Stimulated activated CD8-positive, alpha-beta memory T cell treated with anti-CD3 and anti-CD28 coated beads, Interleukin-4, amount 100 ng/mL, for 1 hour (primary cell): ENCODE results near the gene MELK.

Experiments used
- DNase-seq, 2 donors: peaks; one replicate each; pipeline ENCODE4 v3.0.0-alpha.2; 2020; ENCODE audit warnings: low read depth in 2 of 2, low spot score in 1 of 2

Gene MELK

DNA sequence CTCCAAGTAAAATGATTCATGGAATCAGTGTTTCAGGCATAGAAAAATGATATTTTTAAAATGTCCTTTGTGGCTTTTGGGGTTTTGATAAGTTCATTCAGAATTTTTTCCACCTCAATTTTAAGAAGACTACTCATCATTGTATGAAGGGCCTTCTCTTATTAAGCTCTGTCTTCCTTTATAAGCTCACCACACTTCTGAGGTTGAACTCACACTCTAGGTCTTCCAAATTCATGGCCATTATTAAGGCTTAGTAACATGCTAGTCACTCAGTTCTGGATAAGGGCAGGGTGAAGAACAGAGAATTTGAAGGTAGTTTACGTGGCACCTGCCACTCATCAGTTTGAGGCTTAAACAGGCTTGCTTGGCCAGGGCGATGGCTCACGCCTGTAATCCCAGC, 4.2 kb downstream of the MELK start:
- DNase-seq: no peak

- no peak for DNase-seq
These were observed 12.1 kb downstream of the MELK start for GRCh38 chr9:36584620-36585460.

GRCh38 chr9:36590231-36590630, 17.5 kb downstream of the MELK start:
- no peak for DNase-seq

DNA sequence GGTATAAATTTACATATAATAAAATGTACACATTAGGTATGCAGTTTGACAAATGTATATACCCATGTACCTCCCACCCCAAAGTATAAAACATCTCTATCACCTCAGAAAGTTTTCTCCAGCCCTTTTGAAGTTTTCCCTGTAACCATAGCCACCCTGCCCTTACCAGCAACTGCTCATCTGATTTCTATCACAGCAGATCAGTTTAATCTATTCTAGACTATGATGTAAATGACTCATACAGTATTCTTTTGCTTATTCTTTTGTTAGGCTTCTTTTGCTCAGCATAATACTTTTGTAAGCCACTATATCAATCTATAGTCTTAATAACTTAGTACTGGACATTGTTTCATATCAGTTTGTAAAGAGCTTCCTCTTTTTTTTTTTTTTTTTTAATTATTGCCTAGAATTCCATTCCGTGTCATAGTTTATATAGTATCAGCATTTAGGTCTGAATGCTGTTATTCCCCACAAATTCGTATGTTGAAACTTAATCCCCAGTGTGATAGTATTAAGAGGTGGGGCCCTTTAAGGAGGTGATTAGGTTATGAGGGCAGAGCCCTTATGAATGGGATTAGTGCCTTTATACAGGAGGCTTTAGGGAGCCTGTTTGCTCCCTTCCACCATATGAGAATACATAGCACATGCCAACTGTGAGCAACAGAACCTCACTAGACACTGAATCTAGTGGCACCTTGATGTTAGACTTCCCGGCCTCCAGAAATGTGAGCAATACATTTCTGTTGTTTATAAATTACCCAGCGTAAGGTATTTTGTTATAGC, 20.3 kb downstream of the MELK start:
- DNase-seq: no peak

DNA sequence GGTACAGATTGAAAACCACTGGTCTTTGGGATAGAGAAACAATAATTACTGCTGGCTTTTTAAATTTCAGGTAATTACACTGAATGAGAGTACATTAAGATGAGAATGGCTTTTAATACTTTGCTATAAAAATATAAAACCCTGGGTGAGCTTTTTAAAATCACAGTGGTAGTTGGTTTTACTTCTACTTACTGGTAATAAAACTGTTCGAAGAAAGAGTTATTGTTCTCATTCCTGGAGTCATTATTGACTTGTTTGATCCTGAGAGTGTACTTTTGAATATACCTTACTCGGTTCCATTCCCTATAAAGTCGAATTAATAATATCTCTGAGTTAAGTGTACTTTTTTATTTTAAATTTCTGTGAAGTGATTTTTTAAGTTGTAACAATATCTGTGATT, 21.5 kb downstream of the MELK start:
- DNase-seq: no peak

- DNase-seq: no peak
These were observed 24.9 kb downstream of the MELK start for GRCh38 chr9:36597412-36598178.

DNA sequence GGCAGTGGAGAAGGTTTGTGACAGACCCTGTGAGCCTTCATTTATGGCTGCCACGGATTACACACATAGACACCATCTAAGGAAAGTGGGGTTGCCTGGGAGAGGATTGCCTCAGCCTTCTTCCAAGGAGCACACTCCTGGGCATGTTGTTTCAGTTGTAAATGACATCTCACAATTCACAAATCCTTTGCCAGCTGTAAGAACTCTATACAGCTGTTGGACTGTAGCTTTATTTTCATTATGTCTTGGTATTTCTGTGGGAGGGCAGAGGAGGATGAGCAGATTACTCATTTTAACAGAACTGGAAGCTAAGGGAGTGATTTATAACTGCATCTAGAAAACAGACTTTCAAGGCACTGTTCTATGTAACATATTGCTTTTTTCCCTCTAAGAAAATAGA, 25.6 kb downstream of the MELK start:
- no peak for DNase-seq

GRCh38 chr9:36603006-36603405, 30.3 kb downstream of the MELK start:
- DNase-seq: no peak

DNA sequence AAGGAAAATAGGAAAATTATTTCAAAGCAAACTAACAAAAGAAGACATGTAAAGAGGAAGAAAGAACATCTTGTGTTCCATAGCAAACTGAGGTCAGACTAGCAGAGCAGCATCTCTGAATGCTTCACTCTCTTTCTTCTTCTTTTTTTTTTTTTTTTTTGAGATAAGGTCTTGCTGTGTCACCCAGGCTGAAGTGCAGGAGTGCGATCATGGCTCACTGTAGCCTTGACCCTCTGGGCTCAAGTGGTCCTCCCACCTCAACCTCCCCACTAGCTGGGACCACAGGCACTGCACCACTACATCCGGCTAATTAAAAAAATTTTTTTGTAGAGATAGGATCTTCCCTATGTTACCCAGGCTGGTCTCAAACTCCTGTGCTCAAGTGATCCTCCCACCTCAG, 36.6 kb downstream of the MELK start:
- no peak for DNase-seq

- no peak for DNase-seq
These were observed 49.4 kb downstream of the MELK start for GRCh38 chr9:36622121-36622520.

GRCh38 chr9:36623280-36623679, 50.6 kb downstream of the MELK start:
- no peak for DNase-seq

GRCh38 chr9:36625006-36625615, 52.4 kb downstream of the MELK start:
- no peak for DNase-seq

DNA sequence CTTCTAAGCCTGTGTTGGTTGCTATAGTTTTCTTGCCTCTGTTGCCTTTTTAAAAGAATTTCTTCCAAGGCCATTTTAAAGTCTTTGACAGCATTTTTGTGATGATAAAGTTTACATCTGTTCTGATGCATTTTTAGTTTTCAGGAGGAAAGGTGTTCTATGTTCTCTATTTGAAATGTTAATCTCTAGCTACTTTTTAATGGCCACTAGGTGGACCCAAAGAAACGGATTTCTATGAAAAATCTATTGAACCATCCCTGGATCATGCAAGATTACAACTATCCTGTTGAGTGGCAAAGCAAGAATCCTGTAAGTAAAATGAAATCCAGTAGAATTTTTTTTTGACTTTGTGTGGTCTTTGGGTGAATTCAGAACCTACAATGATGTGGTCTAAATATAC, 60.2 kb downstream of the MELK start:
- no peak for DNase-seq

- no peak for DNase-seq
These were observed 65.0 kb downstream of the MELK start for GRCh38 chr9:36637491-36638270.

- no peak for DNase-seq
These were observed 68.2 kb downstream of the MELK start for GRCh38 chr9:36640771-36641381.

DNA sequence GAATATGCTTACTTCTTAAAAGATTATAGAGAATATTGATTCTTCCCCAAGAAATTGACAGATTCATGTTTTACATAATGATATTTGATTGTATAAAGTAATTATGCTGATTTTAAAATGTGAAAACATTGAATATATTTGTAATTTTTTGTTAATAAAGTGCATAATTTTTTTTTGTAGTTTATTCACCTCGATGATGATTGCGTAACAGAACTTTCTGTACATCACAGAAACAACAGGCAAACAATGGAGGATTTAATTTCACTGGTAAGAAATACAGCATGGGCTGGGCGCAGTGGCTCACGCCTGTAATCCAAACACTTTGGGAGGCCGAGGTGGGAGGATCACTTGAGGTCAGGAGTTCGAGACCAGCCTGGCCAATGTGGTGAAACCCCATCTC, 70.1 kb downstream of the MELK start:
- no peak for DNase-seq

GRCh38 chr9:36656842-36657241, 84.1 kb downstream of the MELK start:
- no peak for DNase-seq

GRCh38 chr9:36659500-36659899, 86.8 kb downstream of the MELK start:
- no peak for DNase-seq

DNA sequence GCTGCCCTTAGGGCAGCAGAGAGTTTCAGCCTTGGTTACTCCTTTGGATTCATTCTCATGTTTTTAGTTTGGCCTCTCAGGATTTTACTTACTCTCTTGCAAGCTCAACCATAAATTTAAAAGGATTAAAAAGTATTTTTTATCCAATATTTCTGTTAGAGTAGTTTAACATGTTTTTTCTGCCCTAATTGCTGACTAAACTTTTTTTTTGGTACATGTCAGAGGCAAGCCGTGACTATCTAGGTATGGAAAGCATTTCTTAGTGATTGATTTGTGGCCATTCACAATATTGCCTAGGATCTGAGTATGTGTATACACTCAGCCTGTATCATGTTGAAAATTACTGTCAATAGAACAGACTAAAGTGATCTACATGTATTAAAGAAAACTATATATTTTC, 92.1 kb downstream of the MELK start:
- no peak for DNase-seq

GRCh38 chr9:36665387-36665786, 92.7 kb downstream of the MELK start:
- no peak for DNase-seq
